GM21723 (cell line): ENCODE measurements around the gene ZNF300.
"Not testable (repeated sequence)": the region's sequence is repeated elsewhere in the genome, so short reads cannot be mapped to it uniquely, and the experiment has no call there.

Source experiments
- ATAC-seq: cut with Tn5 transposase; IDR thresholded peaks from one replicate; pipeline ENCODE4 v1.9.1; 2021; ENCODE audit warnings: mild to moderate bottlenecking, moderate library complexity; ENCODE audit not compliant: unreplicated experiment

ZNF300 gene

GRCh38 chr5:150904479-150905311, at the start of gene ZNF300:
Gene ZNF300 (minus strand): TSS chr5:150904980. CDS start chr5:150903155, 1,825 bp downstream.
- no peak for ATAC-seq

GRCh38 chr5:150948539-150948938, 43.8 kb upstream of the ZNF300 start:
- no peak for ATAC-seq

- ATAC-seq, result no peak
Measured at GRCh38 chr5:150946351-150946905, 41.6 kb upstream of the ZNF300 start.

- ATAC-seq, result no peak
Measured at GRCh38 chr5:150945947-150946346, 41.2 kb upstream of the ZNF300 start.

- ATAC-seq, result no peak
Measured at GRCh38 chr5:150945486-150945885, 40.7 kb upstream of the ZNF300 start.

GRCh38 chr5:150931368-150931965, 26.7 kb upstream of the ZNF300 start:
- ATAC-seq, result no peak

GRCh38 chr5:150918613-150919012, 13.8 kb upstream of the ZNF300 start:
- ATAC-seq, result no peak

- no peak for ATAC-seq
Measured at GRCh38 chr5:150912312-150912814, 7.6 kb upstream of the ZNF300 start.

GRCh38 chr5:150905312-150905683, 518 bp upstream of the ZNF300 start:
- ATAC-seq, result no peak

GRCh38 chr5:150901446-150901845, 3.3 kb downstream of the ZNF300 start:
- ATAC-seq, result no peak

- ATAC-seq, result no peak
Measured at GRCh38 chr5:150895431-150896428, 9.1 kb downstream of the ZNF300 start.

- no peak for ATAC-seq
Measured at GRCh38 chr5:150879358-150879757, 25.4 kb downstream of the ZNF300 start.

GRCh38 chr5:150862070-150862469, 42.7 kb downstream of the ZNF300 start:
- ATAC-seq, result no peak

GRCh38 chr5:150860246-150860821, 44.4 kb downstream of the ZNF300 start:
- ATAC-seq, result no peak

GRCh38 chr5:150856700-150857099, 48.1 kb downstream of the ZNF300 start:
- not testable (repeated sequence) for ATAC-seq

- no peak for ATAC-seq
Measured at GRCh38 chr5:150853561-150853960, 51.2 kb downstream of the ZNF300 start.

- no peak for ATAC-seq
Measured at GRCh38 chr5:150851039-150851438, 53.7 kb downstream of the ZNF300 start.

GRCh38 chr5:150848271-150848670, 56.5 kb downstream of the ZNF300 start:
- ATAC-seq, result no peak

GRCh38 chr5:150847334-150847695, 57.5 kb downstream of the ZNF300 start:
- no peak for ATAC-seq

- peak; percentile 94 for ATAC-seq
Measured at GRCh38 chr5:150846654-150847333, 58.0 kb downstream of the ZNF300 start.
